HAP-1 (cell line): ENCODE results near the gene RPS6KA5.
"Not testable (repeated sequence)": the region's sequence is repeated elsewhere in the genome, so short reads cannot be mapped to it uniquely, and the experiment has no call there.

Source experiments
- DNase-seq, 2 experiments: peaks; one replicate each; pipeline ENCODE4 v3.0.0-alpha.2; 2016 to 2020; ENCODE audit warnings: low spot score in 2 of 2
- H3K27me3 ChIP-seq: fragments of 250-450 bp; sonication (Bioruptor Pico); 2 replicates; pipeline ENCODE4 v1.5.1; 2020; ENCODE audit warnings: low read depth, mild to moderate bottlenecking, moderate library complexity
- H3K36me3 ChIP-seq: fragments of 250-450 bp; sonication (Bioruptor Pico); replicated peaks from 2 replicates; pipeline ENCODE4 v1.5.1; 2020; ENCODE audit warnings: mild to moderate bottlenecking
- H3K4me1 ChIP-seq: fragments of 250-450 bp; sonication (Bioruptor Pico); 2 replicates; pipeline ENCODE4 v1.5.1; 2020; ENCODE audit warnings: mild to moderate bottlenecking
- H3K4me3 ChIP-seq: fragments of 250-450 bp; sonication (Bioruptor Pico); 2 replicates; pipeline ENCODE4 v1.5.1; 2020; ENCODE audit warnings: mild to moderate bottlenecking, moderate library complexity
- H3K9me3 ChIP-seq: fragments of 250-450 bp; sonication (Bioruptor Pico); 2 replicates; pipeline ENCODE4 v1.5.1; 2020; ENCODE audit warnings: mild to moderate bottlenecking, moderate library complexity
- in situ Hi-C: fragments of 300-500 bp; cut with MboI; formaldehyde crosslinking; loops from 3 replicates; pipeline ENCODE4 v1.14.3; 2020; ENCODE audit warnings: low sequenced_read_pairs, inconsistent platforms, mixed read lengths

RPS6KA5 gene

DNA sequence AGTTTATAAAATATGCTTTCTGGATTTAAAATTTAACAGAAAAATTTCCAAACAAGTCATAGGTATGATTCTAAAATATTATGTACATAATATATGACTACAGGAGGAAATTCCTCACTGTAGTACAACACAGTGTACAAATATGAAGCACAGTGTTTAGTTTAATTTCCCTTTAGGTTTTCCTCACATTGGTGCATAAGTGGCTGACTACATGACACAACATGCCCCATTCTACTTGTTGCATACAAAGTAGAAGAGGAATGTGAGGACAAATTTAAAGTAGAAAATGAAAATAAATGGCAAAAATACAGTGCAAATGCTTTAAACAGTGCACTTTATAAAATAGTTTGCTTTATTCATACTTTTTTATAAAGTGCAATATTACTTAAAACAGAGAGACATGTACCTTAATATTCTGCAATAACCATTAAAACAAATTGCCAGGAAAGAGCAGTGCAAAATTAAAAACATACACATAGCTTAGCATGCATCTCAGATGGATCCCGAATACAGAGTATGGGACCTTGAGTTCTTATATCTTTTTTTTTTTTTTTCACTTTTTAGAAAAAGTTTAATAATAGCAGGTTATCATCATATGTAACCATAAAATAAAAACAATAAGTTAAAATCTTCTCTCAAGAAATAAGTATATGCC lies 189.4 kb downstream of the RPS6KA5 start:
- DNase-seq, result no peak
- H3K4me1 ChIP-seq, result no peaks in the 10 kb centered on the region

DNA sequence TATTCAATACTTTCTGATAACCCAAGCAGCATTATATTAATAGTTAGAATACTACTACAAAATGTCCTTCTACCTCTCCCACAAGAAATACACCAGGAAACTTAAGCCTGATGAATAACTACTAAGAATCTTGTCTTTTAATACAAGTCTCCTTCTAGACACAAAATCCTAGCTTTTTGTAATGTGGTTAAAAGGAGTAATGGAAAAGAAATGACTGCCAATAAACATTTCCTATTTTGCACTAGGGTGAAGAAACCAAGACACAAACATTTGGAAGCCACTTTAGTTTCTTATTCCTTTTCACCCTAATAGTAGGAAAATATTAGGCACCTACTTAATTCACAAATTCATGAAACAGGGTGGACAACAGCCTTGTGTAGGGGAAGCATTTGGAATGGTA lies 192.9 kb downstream of the RPS6KA5 start:
- in situ Hi-C loops, result no loop called here
- no peak for DNase-seq
- H3K36me3 ChIP-seq, result no peaks in the 10 kb centered on the region
- H3K9me3 ChIP-seq, result no peaks in the 10 kb centered on the region
- no peaks in the 10 kb centered on the region for H3K4me1 ChIP-seq
- no peaks in the 10 kb centered on the region for H3K27me3 ChIP-seq
- no peak overlapping the region for H3K4me3 ChIP-seq

More for the DNA sequence above, 189.4 kb downstream of the RPS6KA5 start:
- Histone ChIP-seq H3K4me3 (no peak overlapping the region), H3K27me3 (no peaks in the 10 kb centered on the region), H3K9me3 (no peaks in the 10 kb centered on the region), H3K36me3 (no peaks in the 10 kb centered on the region)
- in situ Hi-C loops, result no loop called here

- Histone ChIP-seq H3K36me3 (no peaks in the 10 kb centered on the region), H3K27me3 (no peaks in the 10 kb centered on the region), H3K9me3 (no peaks in the 10 kb centered on the region), H3K4me1 (no peaks in the 10 kb centered on the region), H3K4me3 (no peak overlapping the region)
- no peak for DNase-seq
- in situ Hi-C loops, result no loop called here
Observed at GRCh38 chr14:90866833-90867232, 193.6 kb downstream of the RPS6KA5 start.

DNA sequence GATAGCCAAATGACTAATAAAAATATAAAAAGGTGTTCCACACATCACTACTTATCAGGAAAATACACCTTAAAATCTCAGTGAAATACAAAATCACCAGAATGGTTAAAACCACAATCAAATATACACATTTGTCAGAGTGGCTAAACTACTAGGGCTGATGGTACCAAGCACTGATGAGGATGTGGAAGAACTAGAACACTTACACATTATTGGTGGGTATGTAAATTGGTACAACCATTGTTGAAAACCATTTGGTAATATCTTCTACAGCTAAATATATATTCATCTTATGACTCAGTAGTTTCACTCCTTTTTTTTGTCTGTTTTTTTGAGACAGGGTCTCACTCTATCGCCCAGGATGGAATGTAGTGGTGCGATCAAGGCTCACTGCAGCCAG lies 195.7 kb downstream of the RPS6KA5 start:
- no peak for DNase-seq
- Histone ChIP-seq H3K36me3 (no peaks in the 10 kb centered on the region), H3K4me3 (no peak overlapping the region), H3K9me3 (no peaks in the 10 kb centered on the region), H3K27me3 (no peaks in the 10 kb centered on the region), H3K4me1 (no peaks in the 10 kb centered on the region)
- in situ Hi-C loops, result no loop called here

DNA sequence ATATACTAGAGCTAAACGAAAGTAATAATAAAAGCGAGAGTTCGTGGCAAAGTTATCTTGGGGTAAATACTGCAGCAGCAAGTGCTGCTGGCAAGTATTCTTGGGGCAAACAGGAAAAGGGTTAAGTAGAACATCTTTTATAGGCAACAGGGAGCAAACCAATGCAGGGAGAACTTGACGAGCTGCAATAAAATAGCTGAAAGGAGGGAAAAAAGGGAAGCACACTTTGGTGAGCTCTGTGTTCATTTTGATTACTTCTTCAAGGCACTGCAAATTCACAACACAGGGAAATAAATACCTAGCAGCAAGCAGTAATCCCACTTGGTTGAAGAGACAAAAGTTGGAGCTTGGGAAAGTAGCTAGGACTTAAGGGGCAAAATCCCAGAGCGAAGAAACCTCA lies 201.9 kb downstream of the RPS6KA5 start:
- Histone ChIP-seq H3K9me3 (no peaks in the 10 kb centered on the region), H3K27me3 (no peaks in the 10 kb centered on the region), H3K4me1 (no peaks in the 10 kb centered on the region), H3K36me3 (no peaks in the 10 kb centered on the region), H3K4me3 (no peak overlapping the region)
- no peak for DNase-seq
- in situ Hi-C loops, result no loop called here

- no peak overlapping the region for H3K4me3 ChIP-seq
- in situ Hi-C loops, result no loop called here
- H3K9me3 ChIP-seq, result no peaks in the 10 kb centered on the region
- H3K36me3 ChIP-seq, result no peaks in the 10 kb centered on the region
- DNase-seq, result no peak
- no peaks in the 10 kb centered on the region for H3K27me3 ChIP-seq
- no peaks in the 10 kb centered on the region for H3K4me1 ChIP-seq
Observed at GRCh38 chr14:90857866-90858265, 202.6 kb downstream of the RPS6KA5 start.

DNA sequence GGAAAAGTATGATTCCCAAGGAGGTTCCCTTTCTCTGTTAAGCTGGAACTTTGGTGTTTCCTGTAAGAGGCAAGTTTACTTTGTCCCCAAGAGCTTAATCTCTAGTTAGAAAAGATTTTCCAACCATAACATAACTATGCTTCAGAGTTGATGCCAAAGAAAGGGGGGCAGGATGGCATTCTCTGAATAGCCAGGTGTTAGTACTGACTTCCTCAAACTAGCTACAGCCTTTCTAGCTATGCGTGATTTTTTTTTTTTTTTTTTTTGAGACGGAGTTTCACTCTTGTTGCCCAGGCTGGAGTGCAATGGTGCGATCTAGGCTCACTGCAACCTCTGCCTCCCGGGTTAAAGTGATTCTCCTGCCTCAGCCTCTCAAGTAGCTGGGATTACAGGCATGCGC lies 204.3 kb downstream of the RPS6KA5 start:
- H3K4me1 ChIP-seq, H3K9me3 ChIP-seq, DNase-seq, H3K4me3 ChIP-seq, H3K36me3 ChIP-seq, in situ Hi-C loops, H3K27me3 ChIP-seq: not testable (repeated sequence)

DNA sequence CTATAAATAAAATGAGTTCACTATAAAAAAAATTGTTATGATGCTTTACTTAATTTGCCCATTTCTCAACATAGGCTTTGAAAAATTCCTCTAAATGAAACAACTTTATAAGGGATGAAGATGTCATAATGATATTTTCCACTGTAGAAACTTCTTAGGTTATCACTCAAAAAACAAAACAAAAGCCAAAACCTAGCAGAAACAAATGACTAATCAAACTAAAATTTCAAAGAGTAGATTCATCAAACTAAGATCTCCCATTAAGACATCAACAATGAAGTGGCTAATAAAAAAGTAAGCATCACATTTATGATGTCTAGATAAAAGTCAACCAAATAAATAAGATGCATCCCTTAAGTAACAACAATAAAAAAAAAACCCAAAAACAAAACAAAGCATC lies 207.3 kb downstream of the RPS6KA5 start:
- in situ Hi-C loops, result no loop called here
- Histone ChIP-seq H3K4me3 (no peak overlapping the region), H3K9me3 (no peaks in the 10 kb centered on the region), H3K4me1 (no peaks in the 10 kb centered on the region), H3K36me3 (no peaks in the 10 kb centered on the region), H3K27me3 (no peaks in the 10 kb centered on the region)
- no peak for DNase-seq

DNA sequence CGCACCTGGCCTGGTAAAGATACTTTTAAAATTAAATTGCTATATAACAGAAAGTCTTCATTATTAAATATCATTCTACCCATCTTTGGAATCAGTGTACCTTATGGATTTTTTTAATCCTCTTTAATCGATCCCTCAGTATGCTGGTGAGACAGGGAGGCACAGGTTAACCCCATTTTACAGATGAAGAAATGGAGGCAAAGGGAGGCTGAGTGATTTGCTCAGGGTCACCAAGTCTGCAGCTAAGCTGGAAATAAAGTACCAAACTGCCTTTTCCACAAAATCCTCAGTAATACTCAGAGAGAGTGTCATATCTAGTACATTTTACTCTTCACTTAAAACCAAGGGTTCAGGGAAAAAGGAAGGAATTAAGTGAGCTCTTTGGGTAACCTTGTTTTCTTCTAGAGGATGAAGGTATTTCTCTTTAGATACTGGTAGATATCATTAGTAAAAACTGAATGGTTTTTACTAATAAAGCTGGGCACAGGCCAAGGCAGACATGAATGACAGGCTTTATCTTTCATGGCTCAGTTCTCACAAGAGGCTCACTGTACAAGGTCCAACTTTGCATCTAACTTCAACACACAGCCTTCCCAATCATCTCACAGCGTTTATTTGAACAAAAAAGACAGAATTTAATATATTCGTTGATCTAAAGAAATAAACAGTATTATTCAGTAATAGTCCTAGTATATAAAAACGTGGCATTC lies 209.0 kb downstream of the RPS6KA5 start:
- peaks cover 2% of the 10 kb centered on the region; the same call in 1 of the 2 replicates for H3K27me3 ChIP-seq
- in situ Hi-C loops, result no loop called here
- H3K36me3 ChIP-seq, result no peaks in the 10 kb centered on the region
- no peaks in the 10 kb centered on the region for H3K9me3 ChIP-seq
- DNase-seq, result no peak
- no peak overlapping the region for H3K4me3 ChIP-seq
- H3K4me1 ChIP-seq, result no peaks in the 10 kb centered on the region

GRCh38 chr14:90850487-90850886 lies 210.0 kb downstream of the RPS6KA5 start:
- in situ Hi-C loops, result no loop called here
- Histone ChIP-seq H3K36me3 (no peaks in the 10 kb centered on the region), H3K4me3 (no peak overlapping the region), H3K27me3 (peaks cover 2% of the 10 kb centered on the region; the same call in 1 of the 2 replicates), H3K4me1 (no peaks in the 10 kb centered on the region), H3K9me3 (no peaks in the 10 kb centered on the region)
- DNase-seq, result no peak

- in situ Hi-C loops, result no loop called here
- DNase-seq, result no peak
- H3K4me1 ChIP-seq, result no peaks in the 10 kb centered on the region
Observed at GRCh38 chr14:90849787-90850444, 210.5 kb downstream of the RPS6KA5 start.

GRCh38 chr14:90848944-90849731 lies 211.3 kb downstream of the RPS6KA5 start:
- no peak for DNase-seq
- in situ Hi-C loops, result no loop called here
- Histone ChIP-seq H3K4me3 (no peak overlapping the region), H3K9me3 (no peaks in the 10 kb centered on the region), H3K27me3 (peaks cover 2% of the 10 kb centered on the region; the same call in 1 of the 2 replicates), H3K4me1 (no peaks in the 10 kb centered on the region), H3K36me3 (no peaks in the 10 kb centered on the region)

More at GRCh38 chr14:90849787-90850444, 210.5 kb downstream of the RPS6KA5 start:
- no peak overlapping the region for H3K4me3 ChIP-seq
- H3K36me3 ChIP-seq, result no peaks in the 10 kb centered on the region
- peaks cover 2% of the 10 kb centered on the region; the same call in 1 of the 2 replicates for H3K27me3 ChIP-seq
- H3K9me3 ChIP-seq, result no peaks in the 10 kb centered on the region

DNA sequence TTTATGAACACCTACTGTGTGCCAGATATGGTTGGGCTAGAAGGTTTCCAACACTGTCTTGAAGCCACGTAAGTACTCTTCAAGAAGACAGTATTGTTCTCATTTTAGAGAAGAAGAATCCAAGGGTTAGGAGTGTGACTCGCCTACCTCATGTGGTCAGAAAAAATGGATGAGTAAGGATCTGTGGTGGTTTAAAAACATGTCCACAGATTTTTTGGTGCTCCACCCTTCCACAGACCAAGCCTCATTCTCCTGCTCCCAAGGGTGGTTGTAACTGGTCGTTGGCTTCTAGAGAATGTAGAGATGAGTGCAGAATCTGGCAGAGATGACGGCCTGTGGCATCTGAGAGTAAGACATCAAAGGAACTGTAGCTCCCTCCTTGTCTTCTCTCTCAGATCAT lies 213.9 kb downstream of the RPS6KA5 start:
- in situ Hi-C loops, result no loop called here
- no peaks in the 10 kb centered on the region for H3K36me3 ChIP-seq

More for the DNA sequence above, 213.9 kb downstream of the RPS6KA5 start:
- H3K27me3 ChIP-seq, result peaks cover 2% of the 10 kb centered on the region; the same call in 1 of the 2 replicates
- no peak overlapping the region for H3K4me3 ChIP-seq
- no peaks in the 10 kb centered on the region for H3K4me1 ChIP-seq
- DNase-seq, result no peak
- no peaks in the 10 kb centered on the region for H3K9me3 ChIP-seq
